Skin epidermis (tissue), 12 donors: ENCODE measurements around the gene GLCCI1.
A peak's percentile ranks its signal among the peaks of the same experiment; 100 is the strongest.
"Not testable (repeated sequence)": the region's sequence is repeated elsewhere in the genome, so short reads cannot be mapped to it uniquely, and the experiment has no call there.

Experiments used
- H3K27ac ChIP-seq, 21 experiments: fragments of 200-600 bp; sonication (generic) in 11 of 21; one replicate each; pipeline ENCODE4 v1.5.0; 2020; ENCODE audit warnings: mild to moderate bottlenecking in 3 of 21, inconsistent platforms in 2 of 21, moderate library complexity in 2 of 21
- H3K4me3 ChIP-seq, 7 experiments: fragments of 200-600 bp; sonication (generic) in 2 of 7; one replicate each; pipeline ENCODE4 v1.5.0; 2020; ENCODE audit warnings: inconsistent platforms in 2 of 7, mild to moderate bottlenecking in 2 of 7, moderate library complexity in 1 of 7

Gene GLCCI1

GRCh38 chr7:7982904-7983303, 14.3 kb downstream of the GLCCI1 start:
- no peak overlapping the region for H3K4me3 ChIP-seq
- H3K27ac ChIP-seq: no peak overlapping the region

- no peak overlapping the region for H3K27ac ChIP-seq
- H3K4me3 ChIP-seq: no peak overlapping the region
Observed at GRCh38 chr7:7984424-7984823, 15.8 kb downstream of the GLCCI1 start.

- no peak overlapping the region for H3K27ac ChIP-seq
- H3K4me3 ChIP-seq: no peak overlapping the region
Observed at GRCh38 chr7:7988706-7989105, 20.1 kb downstream of the GLCCI1 start.

- no peak overlapping the region for H3K4me3 ChIP-seq
- H3K27ac ChIP-seq: peak overlapping the region in 1 of 21 experiments; percentile 48
Observed at GRCh38 chr7:7989133-7989532, 20.5 kb downstream of the GLCCI1 start.

- Histone ChIP-seq H3K27ac (peak overlapping the region in 1 of 21 experiments; percentile 48), H3K4me3 (no peak overlapping the region)
Observed at GRCh38 chr7:7989616-7990440, 21.2 kb downstream of the GLCCI1 start.

GRCh38 chr7:7990441-7990761, 21.8 kb downstream of the GLCCI1 start:
- Histone ChIP-seq H3K4me3 (no peak overlapping the region), H3K27ac (peak overlapping the region in 1 of 21 experiments; percentile 48)

GRCh38 chr7:7992506-7992905, 23.9 kb downstream of the GLCCI1 start:
- no peak overlapping the region for H3K27ac ChIP-seq
- H3K4me3 ChIP-seq: no peak overlapping the region

GRCh38 chr7:7995348-7995747, 26.8 kb downstream of the GLCCI1 start:
- H3K27ac ChIP-seq, H3K4me3 ChIP-seq: not testable (repeated sequence)

GRCh38 chr7:7996568-7996967, 28.0 kb downstream of the GLCCI1 start:
- H3K27ac ChIP-seq: no peak overlapping the region
- H3K4me3 ChIP-seq: no peak overlapping the region

GRCh38 chr7:8000315-8000941, 31.8 kb downstream of the GLCCI1 start:
- Histone ChIP-seq H3K27ac (no peak overlapping the region), H3K4me3 (no peak overlapping the region)

GRCh38 chr7:8003077-8003476, 34.5 kb downstream of the GLCCI1 start:
- Histone ChIP-seq H3K4me3 (no peak overlapping the region), H3K27ac (no peak overlapping the region)

GRCh38 chr7:8005279-8005678, 36.7 kb downstream of the GLCCI1 start:
- H3K27ac ChIP-seq: no peak overlapping the region
- H3K4me3 ChIP-seq: no peak overlapping the region

- peak overlapping the region in 2 of 21 experiments; percentile 48 to 50 for H3K27ac ChIP-seq
- H3K4me3 ChIP-seq: no peak overlapping the region
Observed at GRCh38 chr7:8014399-8014798, 45.8 kb downstream of the GLCCI1 start.

- peak overlapping the region in 4 of 21 experiments; percentile 30 to 50 (median 48) for H3K27ac ChIP-seq
- H3K4me3 ChIP-seq: no peak overlapping the region
Observed at GRCh38 chr7:8015100-8015745, 46.6 kb downstream of the GLCCI1 start.

- no peak overlapping the region for H3K4me3 ChIP-seq
- peak overlapping the region in 3 of 21 experiments; percentile 30 to 48 (median 47) for H3K27ac ChIP-seq
Observed at GRCh38 chr7:8015746-8016120, 47.1 kb downstream of the GLCCI1 start.

GRCh38 chr7:8017423-8017822, 48.8 kb downstream of the GLCCI1 start:
- H3K27ac ChIP-seq: no peak overlapping the region
- no peak overlapping the region for H3K4me3 ChIP-seq

GRCh38 chr7:8018961-8019360, 50.4 kb downstream of the GLCCI1 start:
- Histone ChIP-seq H3K4me3 (no peak overlapping the region), H3K27ac (no peak overlapping the region)

GRCh38 chr7:8022628-8023027, 54.0 kb downstream of the GLCCI1 start:
- no peak overlapping the region for H3K4me3 ChIP-seq
- H3K27ac ChIP-seq: no peak overlapping the region

- H3K4me3 ChIP-seq: no peak overlapping the region
- no peak overlapping the region for H3K27ac ChIP-seq
Observed at GRCh38 chr7:8035192-8035591, 66.6 kb downstream of the GLCCI1 start.

GRCh38 chr7:8035647-8036518, 67.3 kb downstream of the GLCCI1 start:
- Histone ChIP-seq H3K27ac (peak overlapping the region in 1 of 21 experiments; percentile 6), H3K4me3 (no peak overlapping the region)
